Erythroblast (primary cell): ENCODE results near the gene TRAPPC6A.

Experiments used
- GATA1 ChIP-seq: IDR thresholded peaks from 2 replicates; pipeline ENCODE4 v1.6.1; 2011; ENCODE audit warnings: low read depth, mild to moderate bottlenecking, control low read depth, low read length, moderate library complexity
- POLR2A ChIP-seq: IDR thresholded peaks from 2 replicates; pipeline ENCODE4 v1.6.1; 2011; ENCODE audit warnings: mild to moderate bottlenecking, low read length

DNA sequence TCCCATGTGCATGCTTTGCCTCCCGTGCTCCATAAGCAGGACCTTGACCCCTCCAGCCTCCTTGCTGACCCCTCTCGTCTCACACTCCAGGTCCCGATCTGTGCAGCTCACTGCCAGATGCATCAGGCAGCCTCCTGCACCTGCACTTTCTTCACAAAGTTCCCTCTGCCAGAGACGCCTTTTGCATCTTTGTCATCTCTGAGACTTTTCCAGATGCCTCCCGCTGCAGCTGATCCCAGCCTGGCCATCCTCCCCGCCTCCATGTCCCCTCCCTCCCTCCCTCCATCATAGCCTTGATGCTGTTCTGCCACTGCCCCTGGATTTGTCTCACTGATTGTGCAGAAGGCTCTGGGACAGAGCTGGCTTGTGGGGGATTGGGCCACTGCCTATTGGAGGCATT is 55.2 kb downstream of the TRAPPC6A start:
- TF ChIP-seq POLR2A (no peak), GATA1 (no peak)
